GM12872 (cell line): ENCODE data around the gene HERPUD2.
A peak's percentile ranks its signal among the peaks of the same experiment; 100 is the strongest.

ENCODE experiments used
- TF ChIP-seq, protein P1 (sequence below): IDR thresholded peaks from 3 replicates; pipeline ENCODE4 v1.5.1; 2011; ENCODE audit warnings: low read depth, mild to moderate bottlenecking, low read length, moderate library complexity; ENCODE audit not compliant: insufficient read depth

HERPUD2 gene

DNA sequence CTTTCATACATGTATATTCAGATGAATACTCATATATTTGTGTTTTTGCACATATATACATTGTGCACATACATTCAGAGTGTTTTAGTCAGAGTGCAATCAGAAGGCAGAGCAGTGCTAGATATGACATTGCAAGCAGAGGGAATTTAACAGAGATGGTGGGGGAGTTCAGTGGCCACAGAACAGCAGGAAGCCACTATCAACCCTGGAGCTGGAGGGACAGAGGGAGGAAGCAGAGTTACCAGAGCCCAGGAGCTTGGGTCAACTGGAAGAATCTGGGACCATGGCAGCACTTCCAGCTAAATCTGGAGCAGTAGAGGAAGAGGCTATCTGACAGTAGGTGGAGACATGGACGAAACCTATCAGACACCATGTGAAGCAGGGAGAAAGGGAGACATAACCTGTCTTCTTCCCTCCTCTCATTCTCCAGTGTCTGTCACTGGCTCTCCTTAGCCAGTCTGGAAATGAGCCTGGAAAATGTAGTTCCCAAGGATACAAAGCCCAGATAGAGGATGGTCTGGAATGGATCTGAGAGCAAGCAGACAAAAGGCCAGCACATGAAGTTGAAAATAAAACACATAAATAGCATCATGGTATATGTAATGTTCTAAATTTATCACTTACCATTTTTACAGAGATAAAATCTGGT, 33.6 kb upstream of the HERPUD2 start:
- TF ChIP-seq, protein P1, sequence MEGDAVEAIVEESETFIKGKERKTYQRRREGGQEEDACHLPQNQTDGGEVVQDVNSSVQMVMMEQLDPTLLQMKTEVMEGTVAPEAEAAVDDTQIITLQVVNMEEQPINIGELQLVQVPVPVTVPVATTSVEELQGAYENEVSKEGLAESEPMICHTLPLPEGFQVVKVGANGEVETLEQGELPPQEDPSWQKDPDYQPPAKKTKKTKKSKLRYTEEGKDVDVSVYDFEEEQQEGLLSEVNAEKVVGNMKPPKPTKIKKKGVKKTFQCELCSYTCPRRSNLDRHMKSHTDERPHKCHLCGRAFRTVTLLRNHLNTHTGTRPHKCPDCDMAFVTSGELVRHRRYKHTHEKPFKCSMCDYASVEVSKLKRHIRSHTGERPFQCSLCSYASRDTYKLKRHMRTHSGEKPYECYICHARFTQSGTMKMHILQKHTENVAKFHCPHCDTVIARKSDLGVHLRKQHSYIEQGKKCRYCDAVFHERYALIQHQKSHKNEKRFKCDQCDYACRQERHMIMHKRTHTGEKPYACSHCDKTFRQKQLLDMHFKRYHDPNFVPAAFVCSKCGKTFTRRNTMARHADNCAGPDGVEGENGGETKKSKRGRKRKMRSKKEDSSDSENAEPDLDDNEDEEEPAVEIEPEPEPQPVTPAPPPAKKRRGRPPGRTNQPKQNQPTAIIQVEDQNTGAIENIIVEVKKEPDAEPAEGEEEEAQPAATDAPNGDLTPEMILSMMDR = no peak

DNA sequence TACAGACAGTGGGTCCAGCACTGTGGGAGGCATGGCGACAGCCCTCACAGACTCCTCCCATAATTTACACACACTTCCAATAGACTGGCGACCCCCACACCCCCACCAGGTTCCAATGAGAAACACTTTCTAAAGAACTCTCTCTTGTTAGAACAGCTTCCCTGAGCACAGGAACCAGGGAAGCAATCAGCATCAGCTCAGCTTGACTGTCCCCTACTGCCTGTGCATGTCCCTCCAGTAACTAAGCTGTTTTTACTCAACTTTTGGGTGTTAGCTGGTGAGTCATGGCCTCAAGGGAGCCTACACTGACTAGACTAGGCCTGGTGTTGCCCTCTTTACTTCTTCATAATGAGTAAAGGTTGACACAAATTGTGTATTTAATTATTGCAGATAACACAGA, 32.6 kb upstream of the HERPUD2 start:
- TF ChIP-seq, protein P1 = no peak

DNA sequence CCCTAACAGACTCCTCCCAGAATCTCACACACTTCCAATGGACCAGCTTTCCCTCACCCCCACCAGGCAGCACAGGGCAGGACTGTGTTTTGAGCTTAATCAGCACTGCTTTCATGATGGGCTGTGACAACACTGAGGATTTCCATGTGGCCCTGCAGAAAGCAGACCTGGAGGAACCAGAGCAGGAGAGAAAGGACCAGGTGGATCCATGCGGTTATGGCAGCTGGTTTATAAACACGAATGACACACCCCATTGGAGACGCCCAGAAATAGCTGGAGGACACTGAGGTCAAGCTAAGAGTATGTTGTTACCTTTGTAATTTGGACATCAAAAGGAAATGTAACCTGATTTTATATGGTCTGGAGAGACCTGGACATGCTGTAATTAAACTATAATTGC, 31.7 kb upstream of the HERPUD2 start:
- TF ChIP-seq, protein P1 = no peak

DNA sequence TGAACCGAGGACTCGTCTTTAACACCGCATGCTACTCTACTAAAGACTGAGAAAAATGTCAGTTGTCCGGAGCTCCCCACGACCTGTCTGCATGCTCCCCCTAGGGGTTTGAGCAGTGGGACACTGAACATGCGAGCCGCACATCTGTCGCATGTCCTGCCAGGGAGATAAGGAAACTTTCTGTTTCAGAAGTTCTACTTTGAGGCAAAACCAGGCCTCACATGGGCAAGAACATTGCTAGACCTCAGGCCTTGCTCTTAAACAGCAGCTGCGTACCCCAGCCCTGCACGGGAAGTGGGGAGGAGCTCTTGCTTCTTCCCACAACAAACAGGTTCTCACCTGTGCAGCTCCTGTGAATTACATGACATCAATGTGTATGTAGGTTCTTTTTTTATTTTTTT, 30.3 kb upstream of the HERPUD2 start:
- TF ChIP-seq, protein P1 = peak; percentile 50; the same call in 2 of the 3 replicates

DNA sequence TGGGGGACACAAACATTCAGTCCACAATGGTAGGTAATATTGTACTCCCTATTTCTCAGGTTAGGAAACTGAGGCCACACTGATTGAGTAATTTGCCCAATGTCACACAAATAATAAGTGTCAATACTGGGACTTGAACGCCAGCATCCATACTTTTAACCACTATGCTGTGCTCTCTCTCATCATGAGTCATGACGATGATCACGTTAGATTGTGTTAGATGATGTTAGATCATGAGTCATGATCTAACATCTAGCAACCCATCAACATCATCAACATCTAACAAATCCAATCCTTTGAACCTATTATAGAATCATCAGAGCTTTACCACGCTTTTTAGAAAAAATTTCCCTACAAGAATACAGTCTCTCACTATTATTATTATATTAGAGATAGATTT, 28.1 kb upstream of the HERPUD2 start:
- TF ChIP-seq, protein P1 = no peak

DNA sequence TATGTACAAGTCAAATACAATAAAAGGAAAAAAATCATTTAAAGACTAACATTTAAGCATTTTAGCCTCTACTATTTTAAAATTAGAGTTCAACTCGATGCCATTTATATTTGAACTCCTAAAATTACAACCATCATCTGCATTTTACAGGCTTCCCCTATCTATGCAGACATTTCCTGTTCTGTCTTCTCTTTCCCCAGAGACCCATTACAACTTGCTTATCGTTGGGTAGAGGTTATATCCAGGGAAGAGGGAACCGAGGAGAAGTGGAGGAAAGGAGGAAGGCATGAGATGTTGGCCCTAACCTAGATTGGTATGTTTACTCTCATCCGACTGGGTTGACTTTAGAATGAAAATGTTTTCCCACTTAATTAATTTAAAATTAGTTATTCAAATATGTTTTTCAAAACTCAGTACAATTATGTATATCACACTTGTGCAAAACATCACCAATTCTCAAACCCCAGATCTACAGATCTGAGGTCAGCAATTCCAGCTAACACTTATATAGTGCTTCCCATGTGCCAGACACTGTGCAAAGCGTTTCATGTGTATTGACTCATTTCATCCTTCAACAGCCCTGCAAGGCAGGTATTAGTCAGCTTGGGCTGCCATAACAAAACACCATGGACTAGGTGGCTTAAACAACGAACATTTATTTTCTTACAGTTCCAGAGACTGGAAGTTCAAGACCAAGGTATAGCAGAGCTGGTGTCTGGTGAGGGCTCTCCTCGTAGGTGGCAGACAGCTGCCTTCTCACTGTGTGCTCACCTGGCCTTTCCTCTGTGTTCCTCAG, 27.3 kb upstream of the HERPUD2 start:
- TF ChIP-seq, protein P1 = no peak

DNA sequence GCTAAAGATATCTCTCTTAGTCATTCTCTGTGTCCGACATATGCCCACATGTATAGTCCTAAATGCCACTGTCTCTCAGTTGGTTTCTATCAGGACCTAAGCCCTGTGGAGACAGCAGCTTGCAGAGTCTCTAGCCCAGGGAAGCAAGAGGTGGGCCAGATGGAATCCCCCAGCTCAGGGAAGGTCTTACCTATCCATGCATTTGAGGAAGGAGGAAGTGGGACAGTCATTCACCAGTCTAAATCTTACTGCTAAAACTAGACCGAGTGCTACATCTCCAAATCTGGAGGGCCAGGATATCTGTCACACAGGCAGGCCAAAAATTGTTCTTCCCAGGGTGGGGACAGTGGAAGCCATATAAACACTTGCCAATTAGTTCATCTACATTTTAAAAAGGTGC, 26.4 kb upstream of the HERPUD2 start:
- TF ChIP-seq, protein P1 = no peak
